ENCODE results near the gene NR1H2.
A peak's percentile ranks its signal among the peaks of the same experiment; 100 is the strongest.
"Not testable (repeated sequence)": the region's sequence is repeated elsewhere in the genome, so short reads cannot be mapped to it uniquely, and the experiment has no call there.

The NR1H2 gene

GRCh38 chr19:50347089-50347581, 29.1 kb upstream of the NR1H2 start:
- not testable (repeated sequence) for DNase-seq (ENCODE audit: low read depth)

DNA sequence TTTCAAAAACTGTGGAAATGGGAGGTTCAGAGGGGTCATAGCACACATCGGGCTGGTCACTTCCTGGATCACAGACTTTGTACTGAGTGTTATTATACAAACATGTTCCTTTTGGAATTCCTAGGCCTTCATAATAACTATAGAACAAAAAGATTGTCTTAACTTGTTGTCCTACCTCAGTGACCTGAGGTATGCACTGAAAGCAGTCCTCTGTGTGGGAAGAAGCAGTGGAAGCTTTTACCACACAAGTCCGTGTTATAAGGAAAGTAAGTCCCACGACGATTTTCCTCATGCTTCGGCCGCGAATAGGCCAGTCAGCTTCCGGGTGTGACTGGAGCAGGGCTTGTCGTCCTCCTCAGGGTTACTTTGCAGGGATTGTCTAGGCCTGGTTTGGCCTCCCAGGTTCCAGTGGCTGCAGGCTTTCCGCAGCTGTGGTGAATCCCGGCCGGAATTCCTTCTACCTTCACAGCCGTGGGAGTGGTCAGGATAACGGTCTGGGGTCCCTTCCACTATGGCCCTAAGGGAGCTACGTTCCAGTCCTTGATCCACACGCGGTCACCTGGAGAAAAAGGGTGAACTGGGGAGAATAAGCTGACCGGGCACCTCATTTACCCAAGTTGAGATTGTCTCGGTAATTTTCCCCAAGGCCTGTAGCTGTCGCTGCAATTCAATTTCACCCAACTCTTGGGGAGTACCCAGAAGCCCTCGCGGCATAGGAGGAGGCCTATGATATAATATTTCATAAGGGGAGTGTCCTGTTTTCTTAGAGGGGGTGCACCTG, 26.8 kb upstream of the NR1H2 start:
- DNase-seq (ENCODE audit: low read depth) = no peak

DNA sequence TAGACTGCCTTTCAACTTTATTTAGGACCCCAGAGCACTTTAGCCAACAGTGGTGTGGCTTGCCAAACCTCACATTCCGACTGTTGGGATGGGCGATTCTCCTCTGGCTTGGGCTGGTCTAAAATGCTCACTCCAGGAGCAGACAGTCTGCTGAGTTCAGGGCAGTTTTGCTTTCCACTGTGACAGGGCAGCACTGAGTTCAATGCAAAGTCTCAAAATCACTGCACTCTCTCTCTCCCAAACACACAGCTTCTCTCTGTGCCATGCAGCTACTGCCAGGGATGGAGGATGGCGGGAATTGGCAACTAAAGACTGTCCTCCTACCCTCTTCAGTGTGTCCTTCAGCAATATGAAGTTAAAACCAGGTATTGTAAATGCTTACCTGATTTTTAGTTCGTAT, 24.0 kb upstream of the NR1H2 start:
- DNase-seq (ENCODE audit: low read depth) = no peak

GRCh38 chr19:50353487-50353880, 22.8 kb upstream of the NR1H2 start:
- not testable (repeated sequence) for DNase-seq (ENCODE audit: low read depth)

GRCh38 chr19:50356691-50357177, 19.5 kb upstream of the NR1H2 start:
- no peak for DNase-seq (ENCODE audit: low read depth)

- DNase-seq (ENCODE audit: low read depth) = peak; percentile 78
Measured at GRCh38 chr19:50357178-50358100, 18.8 kb upstream of the NR1H2 start.

- DNase-seq (ENCODE audit: low read depth) = peak; percentile 69
Measured at GRCh38 chr19:50358483-50359327, 17.6 kb upstream of the NR1H2 start.

DNA sequence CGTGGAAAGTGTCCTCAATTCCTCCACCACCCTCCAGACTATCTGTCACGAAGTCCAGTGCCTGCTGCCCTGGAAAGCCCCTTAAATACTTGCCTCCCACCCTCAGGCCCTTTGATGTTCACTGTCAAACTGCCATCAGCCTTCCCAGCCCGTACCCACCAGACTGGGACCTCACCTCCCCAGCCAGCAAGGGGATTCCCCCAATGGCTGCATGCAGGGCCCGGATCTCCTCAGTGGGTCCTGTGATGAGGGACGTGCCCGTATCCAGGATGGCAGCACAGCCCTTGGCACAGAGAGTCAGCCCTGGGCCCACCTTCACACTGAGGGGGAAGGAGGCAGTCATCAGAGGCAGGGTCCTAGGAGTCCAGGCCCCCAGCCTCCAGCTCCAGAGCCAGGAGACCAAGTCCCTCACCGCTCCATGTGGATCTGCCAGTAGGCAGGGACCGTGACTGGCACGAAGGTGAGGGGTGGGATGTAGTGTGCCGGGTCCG, 16.9 kb upstream of the NR1H2 start:
- no peak for DNase-seq (ENCODE audit: low read depth)

GRCh38 chr19:50361290-50362029, 14.8 kb upstream of the NR1H2 start:
- no peak for DNase-seq (ENCODE audit: low read depth)

DNA sequence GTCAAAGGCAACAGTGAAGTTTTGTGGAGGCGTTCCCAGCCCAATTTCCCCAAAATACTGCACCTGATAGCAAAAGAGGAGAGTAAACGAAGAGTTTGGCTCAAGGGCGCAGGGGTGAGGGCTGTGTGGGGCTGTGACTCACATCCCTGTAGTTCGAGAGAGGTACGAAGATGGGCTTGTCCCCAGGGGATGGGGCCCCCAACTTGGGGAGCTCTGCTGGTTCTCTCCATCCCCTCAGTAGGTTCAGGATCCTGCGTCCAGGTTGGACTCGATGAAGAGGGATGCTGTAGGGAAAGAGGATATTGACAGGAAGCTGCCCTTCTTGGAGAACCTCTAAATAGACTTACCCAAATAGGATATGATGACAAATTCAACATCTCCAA, 14.2 kb upstream of the NR1H2 start:
- DNase-seq (ENCODE audit: low read depth) = no peak

GRCh38 chr19:50362656-50363424, 13.4 kb upstream of the NR1H2 start:
- peak; percentile 43 for DNase-seq (ENCODE audit: low read depth)

DNA sequence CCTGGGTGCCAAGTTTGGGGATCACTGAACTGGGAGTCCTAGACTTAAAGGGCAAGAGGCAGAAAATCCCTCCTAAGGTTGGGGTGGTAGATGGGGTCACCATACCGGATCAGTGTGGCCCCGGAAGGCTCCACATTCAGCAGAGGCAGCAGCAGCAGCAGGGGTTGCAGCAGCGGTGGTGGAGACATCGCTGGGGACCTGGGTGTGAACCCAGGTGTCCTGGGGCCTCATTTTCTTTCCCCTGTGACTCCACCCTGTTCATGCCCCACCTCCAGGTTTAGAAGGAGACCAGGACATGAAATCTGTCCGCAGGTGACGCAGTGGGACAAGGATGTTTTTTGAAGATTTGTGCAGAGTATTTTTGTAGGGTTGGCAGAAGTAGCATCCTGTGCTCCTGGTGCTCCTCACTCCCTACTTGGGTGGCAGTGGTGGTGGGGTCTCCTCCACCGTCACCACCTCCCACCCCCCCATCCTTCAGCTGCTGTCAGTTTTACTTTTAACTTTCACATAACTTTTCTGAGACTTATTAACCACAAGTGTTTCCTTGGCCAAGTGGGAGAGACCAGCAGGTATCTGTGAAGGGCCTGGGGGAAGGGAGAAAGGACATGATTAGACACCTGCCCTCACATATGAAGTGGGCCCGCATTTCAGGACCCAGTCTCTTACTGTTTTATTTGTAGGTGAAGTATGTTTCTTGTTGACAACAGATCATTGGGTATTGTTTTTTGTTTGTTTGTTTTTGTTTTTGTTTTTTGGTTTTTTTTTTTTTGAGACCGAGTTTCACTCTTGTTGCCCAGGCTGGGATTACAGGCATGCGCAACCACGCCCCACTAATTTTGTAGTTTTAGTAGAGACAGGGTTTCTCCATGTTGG, 10.6 kb upstream of the NR1H2 start, which contains the start of gene NAPSA:
Gene NAPSA (minus strand): TSS at position 206 of the 873 bp plus-strand sequence. CDS start 18 bp downstream, at position 188.
- DNase-seq (ENCODE audit: low read depth) = no peak

GRCh38 chr19:50368649-50369570, 7.3 kb upstream of the NR1H2 start:
- DNase-seq (ENCODE audit: low read depth) = peak; percentile 73

DNA sequence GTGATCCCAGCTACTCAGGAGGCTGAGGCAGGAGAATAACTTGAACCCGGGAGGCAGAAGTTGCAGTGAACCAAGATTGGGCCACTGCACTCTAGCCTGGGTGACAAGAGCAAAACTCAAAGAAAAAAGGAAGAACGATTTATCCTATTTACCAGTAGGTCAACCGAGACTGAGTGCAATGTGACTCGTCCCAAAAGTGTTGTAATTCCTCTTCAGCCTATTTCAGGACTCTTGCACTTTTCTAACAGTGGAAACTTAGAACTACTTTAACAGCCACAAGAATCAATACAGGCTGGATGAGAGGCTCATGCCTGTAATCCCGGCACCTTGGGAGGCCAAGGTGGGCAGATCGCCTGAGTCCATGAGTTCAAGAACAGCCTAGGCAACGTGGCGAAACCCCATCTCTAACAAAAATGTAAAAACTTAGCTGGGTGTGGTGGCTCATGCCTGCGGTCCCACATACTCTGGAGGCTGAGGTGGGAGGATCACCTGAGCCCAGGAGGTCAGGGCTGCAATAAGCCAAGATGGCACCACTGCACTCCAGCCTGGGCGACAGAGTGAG, 4.3 kb upstream of the NR1H2 start:
- no peak for DNase-seq (ENCODE audit: low read depth)

- DNase-seq (ENCODE audit: low read depth) = no peak
Measured at GRCh38 chr19:50377051-50377461, 799 bp downstream of the NR1H2 start.

DNA sequence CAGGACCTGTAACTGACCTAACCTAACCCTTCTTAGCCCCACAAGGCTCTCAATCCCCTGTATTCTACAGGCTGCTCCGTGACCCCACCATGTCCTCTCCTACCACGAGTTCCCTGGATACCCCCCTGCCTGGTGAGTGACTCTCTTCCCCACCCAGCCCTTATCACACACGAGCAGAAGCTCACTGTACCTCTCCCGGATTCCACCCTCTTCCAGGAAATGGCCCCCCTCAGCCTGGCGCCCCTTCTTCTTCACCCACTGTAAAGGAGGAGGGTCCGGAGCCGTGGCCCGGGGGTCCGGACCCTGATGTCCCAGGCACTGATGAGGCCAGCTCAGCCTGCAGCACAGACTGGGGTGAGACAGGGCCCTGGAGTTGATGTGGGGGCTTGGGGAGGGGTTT, 1.3 kb downstream of the NR1H2 start:
- no peak for DNase-seq (ENCODE audit: low read depth)

DNA sequence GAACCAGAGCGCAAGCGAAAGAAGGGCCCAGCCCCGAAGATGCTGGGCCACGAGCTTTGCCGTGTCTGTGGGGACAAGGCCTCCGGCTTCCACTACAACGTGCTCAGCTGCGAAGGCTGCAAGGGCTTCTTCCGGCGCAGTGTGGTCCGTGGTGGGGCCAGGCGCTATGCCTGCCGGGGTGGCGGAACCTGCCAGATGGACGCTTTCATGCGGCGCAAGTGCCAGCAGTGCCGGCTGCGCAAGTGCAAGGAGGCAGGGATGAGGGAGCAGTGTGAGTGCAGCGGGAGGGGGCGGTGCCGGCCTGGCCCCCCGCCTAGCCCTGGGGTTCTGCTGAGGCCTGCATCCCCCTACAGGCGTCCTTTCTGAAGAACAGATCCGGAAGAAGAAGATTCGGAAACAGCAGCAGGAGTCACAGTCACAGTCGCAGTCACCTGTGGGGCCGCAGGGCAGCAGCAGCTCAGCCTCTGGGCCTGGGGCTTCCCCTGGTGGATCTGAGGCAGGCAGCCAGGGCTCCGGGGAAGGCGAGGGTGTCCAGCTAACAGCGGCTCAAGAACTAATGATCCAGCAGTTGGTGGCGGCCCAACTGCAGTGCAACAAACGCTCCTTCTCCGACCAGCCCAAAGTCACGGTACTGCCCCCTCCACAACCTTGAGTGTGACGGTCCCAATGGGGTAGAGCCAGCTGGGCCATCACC, 2.1 kb downstream of the NR1H2 start:
- DNase-seq (ENCODE audit: low read depth) = no peak
